IMR-90 (cell line): ENCODE data around the gene HENMT1. TPM values are rescaled to one million over a fixed set of nuclear protein-coding genes. Genes with fewer than 3 reads are reported as not detected.
A peak's percentile ranks its signal among the peaks of the same experiment; 100 is the strongest.

Experiments used
- ATAC-seq: fragments of 200-7000 bp; cut with Tn5 transposase; 2 replicates; pipeline ENCODE4 v1.9.1; 2020; ENCODE audit warnings: low read depth, mild to moderate bottlenecking, moderate library complexity
- BruUV-seq: library from RNA; stranded (reverse); fragments of 400-500 nt; replicated peaks from 2 replicates; lab custom pipeline; 2021; lab: Mats Ljungman, UMichigan
- CTCF ChIA-PET: fragments of 300-600 bp; formaldehyde crosslinking; extraction: SDS; loops from one replicate; lab custom pipeline; 2021; ENCODE audit warnings: antibody characterized with exemption; lab: Yijun Ruan, JAX
- POLR2A ChIA-PET: fragments of 300-600 bp; sonication (Branson Sonifier 250); formaldehyde crosslinking; loops from one replicate; lab custom pipeline; 2022; ENCODE audit warnings: antibody characterized with exemption; ENCODE audit not compliant: unreplicated experiment; lab: Charles Lee
- DNase-seq: peaks from one replicate; pipeline ENCODE4 v3.0.0; 2013
- H2AFZ ChIP-seq: replicated peaks from 2 replicates; pipeline ENCODE3; 2013; ENCODE audit warnings: low read length, mild to moderate bottlenecking; ENCODE audit not compliant: poor library complexity
- H2AK5ac ChIP-seq: 2 replicates; pipeline ENCODE4 v1.6.1; 2013; ENCODE audit warnings: low read depth, low read length, inconsistent platforms
- H2AK9ac ChIP-seq: replicated peaks from 2 replicates; pipeline ENCODE3; 2013; ENCODE audit warnings: mild to moderate bottlenecking, low read depth, low read length, moderate library complexity; ENCODE audit not compliant: poor library complexity
- H2BK120ac ChIP-seq: 2 replicates; pipeline ENCODE4 v1.6.1; 2013; ENCODE audit warnings: low read depth, low read length, inconsistent platforms
- H2BK15ac ChIP-seq: 3 replicates; pipeline ENCODE4 v1.6.1; 2013; ENCODE audit warnings: low read depth, low read length, inconsistent platforms
- H2BK20ac ChIP-seq: 2 replicates; pipeline ENCODE4 v1.6.1; 2013; ENCODE audit warnings: low read depth, mild to moderate bottlenecking, inconsistent platforms, low read length, moderate library complexity
- H2BK5ac ChIP-seq: 2 replicates; pipeline ENCODE4 v1.6.1; 2013; ENCODE audit warnings: mild to moderate bottlenecking, low read depth, low read length, inconsistent platforms; ENCODE audit not compliant: poor library complexity, severe bottlenecking
- H3K14ac ChIP-seq: replicated peaks from 2 replicates; pipeline ENCODE4 v1.6.1; 2013; ENCODE audit warnings: low read depth, low read length, inconsistent platforms
- H3K18ac ChIP-seq: 2 replicates; pipeline ENCODE4 v1.6.1; 2013; ENCODE audit warnings: low read depth, low read length, control low read depth
- H3K23ac ChIP-seq: 2 replicates; pipeline ENCODE4 v1.6.1; 2013; ENCODE audit warnings: low read depth, low read length, inconsistent platforms
- H3K27ac ChIP-seq: 2 replicates; pipeline ENCODE4 v1.5.1; 2013; ENCODE audit warnings: mild to moderate bottlenecking, control low read depth, low read length; ENCODE audit not compliant: insufficient read depth
- H3K27me3 ChIP-seq: 2 replicates; pipeline ENCODE4 v1.6.1; 2013; ENCODE audit warnings: low read length; ENCODE audit not compliant: control insufficient read depth, insufficient read depth
- H3K36me3 ChIP-seq: 2 replicates; pipeline ENCODE4 v1.6.1; 2013; ENCODE audit warnings: low read length, mixed read lengths; ENCODE audit not compliant: control insufficient read depth, insufficient read depth
- H3K4ac ChIP-seq: 2 replicates; pipeline ENCODE4 v1.6.1; 2013; ENCODE audit warnings: low read depth, low read length, inconsistent platforms
- H3K4me1 ChIP-seq: 2 replicates; pipeline ENCODE4 v1.6.1; 2013; ENCODE audit warnings: low read length, mixed read lengths; ENCODE audit not compliant: control insufficient read depth, insufficient read depth
- H3K4me2 ChIP-seq: 2 replicates; pipeline ENCODE4 v1.6.1; 2013; ENCODE audit warnings: low read depth, mild to moderate bottlenecking, control low read depth, low read length, moderate library complexity
- H3K4me3 ChIP-seq: 2 replicates; pipeline ENCODE4 v1.5.1; 2013; ENCODE audit warnings: low read depth, mild to moderate bottlenecking, control low read depth, low read length, moderate library complexity; ENCODE audit not compliant: insufficient read depth
- H3K56ac ChIP-seq: 2 replicates; pipeline ENCODE4 v1.6.1; 2013; ENCODE audit warnings: low read length, inconsistent platforms; ENCODE audit not compliant: insufficient read depth; ENCODE audit errors: extremely low read depth
- H3K79me1 ChIP-seq, 2 experiments: 2 replicates each; pipeline ENCODE4 v1.6.1; 2013; ENCODE audit warnings: low read length in 2 of 2, inconsistent platforms in 1 of 2, low read depth in 1 of 2
- H3K9ac ChIP-seq: 2 replicates; pipeline ENCODE4 v1.6.1; 2013; ENCODE audit warnings: low read depth, low read length, control low read depth
- H3K9me1 ChIP-seq: 2 replicates; pipeline ENCODE4 v1.6.1; 2013; ENCODE audit warnings: low read length, inconsistent platforms; ENCODE audit not compliant: insufficient read depth
- H3K9me3 ChIP-seq: 2 replicates; pipeline ENCODE4 v1.6.1; 2013; ENCODE audit warnings: low read length; ENCODE audit not compliant: control insufficient read depth, insufficient read depth
- H4K20me1 ChIP-seq: 2 replicates; pipeline ENCODE4 v1.6.1; 2013; ENCODE audit warnings: low read length, inconsistent platforms; ENCODE audit not compliant: insufficient read depth
- H4K5ac ChIP-seq: 2 replicates; pipeline ENCODE4 v1.6.1; 2013; ENCODE audit warnings: mild to moderate bottlenecking, low read depth, low read length, control low read depth
- H4K8ac ChIP-seq, 2 experiments: 2 replicates each; pipeline ENCODE4 v1.6.1; 2013; ENCODE audit warnings: low read depth in 2 of 2, low read length in 2 of 2, control low read depth in 1 of 2, inconsistent platforms in 1 of 2
- H4K91ac ChIP-seq: 2 replicates; pipeline ENCODE4 v1.6.1; 2013; ENCODE audit warnings: low read depth, low read length, inconsistent platforms; ENCODE audit not compliant: insufficient read depth
- BHLHE40 ChIP-seq: fragments of 150-350 bp; IDR thresholded peaks from 2 replicates; pipeline ENCODE4 v1.6.1; 2016; ENCODE audit warnings: mild to moderate bottlenecking, low read depth, low read length
- MAFK ChIP-seq: IDR thresholded peaks from 2 replicates; pipeline ENCODE4 v1.6.1; 2012; ENCODE audit warnings: low read depth, low read length, improper control_type of control experiment
- MAZ ChIP-seq: IDR thresholded peaks from 2 replicates; pipeline ENCODE4 v1.6.1; 2012; ENCODE audit warnings: low read depth, mild to moderate bottlenecking, low read length, improper control_type of control experiment, moderate library complexity, borderline replicate concordance
- MXI1 ChIP-seq: IDR thresholded peaks from 2 replicates; pipeline ENCODE4 v1.6.1; 2012; ENCODE audit warnings: low read depth, mild to moderate bottlenecking, low read length, moderate library complexity, borderline replicate concordance
- NFE2L2 ChIP-seq: fragments of 150-350 bp; IDR thresholded peaks from 2 replicates; pipeline ENCODE4 v1.6.1; 2016; ENCODE audit warnings: low read depth, mild to moderate bottlenecking, low read length
- POLR2A ChIP-seq: IDR thresholded peaks from 2 replicates; pipeline ENCODE4 v1.6.1; 2012; ENCODE audit warnings: mild to moderate bottlenecking, low read depth, low read length
- RFX5 ChIP-seq: IDR thresholded peaks from 2 replicates; pipeline ENCODE4 v1.8.0; 2012; ENCODE audit warnings: low read depth, mild to moderate bottlenecking, low read length, moderate library complexity
- WGBS, 2 experiments: methylation state at CpG; one replicate each; pipeline versions ENCODE4 v1.1.5 to v1.1.7; 2013; ENCODE audit warnings: missing lambda C conversion rate in 2 of 2; ENCODE audit not compliant: insufficient read length in 1 of 2; ENCODE audit errors: extremely low coverage in 2 of 2; 5-methylcytosine and 5-hydroxymethylcytosine counted together
- dilution Hi-C: fragments of 300-500 bp; cut with HindIII; formaldehyde crosslinking; loops from one replicate; pipeline ENCODE4 v1.14.3; 2018; ENCODE audit warnings: low sequenced_read_pairs; ENCODE audit not compliant: unreplicated experiment
- in situ Hi-C: fragments of 300-500 bp; cut with MboI; formaldehyde crosslinking; loops from 3 replicates; pipeline ENCODE4 v1.14.3; 2019; ENCODE audit warnings: low sequenced_read_pairs, inconsistent platforms, mixed read lengths
- intact Hi-C: fragments of 100-400 bp; cut with micrococcal nuclease; formaldehyde crosslinking; loops from 2 replicates; pipeline ENCODE4 v1.10.0; 2022
- polyA plus RNA-seq, 3 experiments: library from polyadenylated mRNA; depleted of rRNA; stranded (reverse); fragments of >200 nt; gene quantifications; 2 replicates each; pipeline ENCODE4 v1.2.3, GENCODE V29; 2012; ENCODE audit warnings: low replicate concordance in 1 of 3
- total RNA-seq: library from RNA; depleted of rRNA; stranded (reverse); fragments of >200 nt; gene quantifications from 2 replicates; pipeline ENCODE4 v1.2.3, GENCODE V29; 2012
- TF ChIP-seq, protein P1 (sequence below): fragments of 150-350 bp; IDR thresholded peaks from 2 replicates; pipeline ENCODE4 v1.6.1; 2016; ENCODE audit warnings: low read depth, mild to moderate bottlenecking, low read length, moderate library complexity, borderline replicate concordance
- TF ChIP-seq, protein P2 (sequence below): conservative IDR thresholded peaks from 2 replicates; pipeline ENCODE4 v1.5.1; 2012; ENCODE audit warnings: mild to moderate bottlenecking, low read depth, low read length, improper control_type of control experiment
- TF ChIP-seq, protein P3 (sequence below): fragments of 150-350 bp; IDR thresholded peaks from 2 replicates; pipeline ENCODE4 v1.6.1; 2017; ENCODE audit warnings: mild to moderate bottlenecking, antibody characterized with exemption, low read length, low read depth

HENMT1 gene
- total and polyA plus RNA-seq, 2 of the 4 experiments (the other 2 are of a cell fraction) = 0.54 to 0.67 TPM

DNA sequence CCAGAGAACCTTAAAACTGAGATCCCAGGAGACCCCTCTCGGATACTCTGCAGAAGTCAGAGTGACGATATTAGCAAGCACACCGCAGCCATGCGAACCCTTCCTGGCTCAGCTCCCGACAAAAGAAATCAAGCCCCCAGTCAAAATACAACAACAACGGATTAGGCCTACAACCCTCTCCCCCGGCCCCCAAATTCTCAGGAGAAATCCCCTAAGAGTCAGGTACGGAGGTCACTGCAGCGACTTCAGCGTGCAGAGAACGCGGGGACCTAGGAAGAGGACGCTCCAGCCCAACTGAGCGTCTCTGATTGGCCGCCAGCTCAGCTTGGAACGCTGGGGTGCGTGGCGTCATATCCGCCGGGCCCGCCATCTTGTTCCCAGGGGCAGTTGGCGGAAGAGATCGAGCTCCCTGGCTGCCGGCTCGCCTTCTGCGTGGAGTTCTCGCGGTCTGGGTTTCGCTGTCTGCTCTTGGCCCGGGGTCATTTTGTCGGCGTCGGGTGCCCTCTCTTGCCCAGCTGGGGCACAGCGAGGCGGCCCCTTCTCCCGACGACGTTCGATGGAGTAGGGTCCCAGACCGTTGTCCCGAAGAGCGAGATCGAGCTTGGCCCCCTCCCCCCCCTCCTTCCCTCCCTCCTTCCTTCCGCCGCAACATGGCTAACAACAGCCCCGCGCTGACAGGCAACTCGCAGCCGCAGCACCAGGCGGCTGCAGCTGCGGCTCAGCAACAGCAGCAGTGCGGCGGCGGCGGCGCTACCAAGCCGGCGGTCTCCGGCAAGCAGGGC is 31.2 kb upstream of the HENMT1 start, which contains the start of gene PRPF38B:
Gene PRPF38B, plus strand, starts transcription at position 369 of the 782 bp plus-strand sequence. Its CDS starts 282 bp downstream, at position 651.
- no peak within 1 kb of the TSS for H2BK15ac ChIP-seq
- peak within 1 kb of the TSS; percentile 97 for H3K27ac ChIP-seq
- dilution Hi-C loops (no loop called here), in situ Hi-C loops (loop anchor here (5.0 to 10.0 kb wide), 2 partner anchors 55 to 203 kb away; partner anchors contain the start of gene STXBP3), intact Hi-C loops (loop anchor here (1.0 to 10.0 kb wide), 3 partner anchors 54 to 206 kb away; partner anchors contain the start of gene STXBP3)
- ATAC-seq (peak; percentile 97), DNase-seq (peak; percentile 87)
- H4K91ac ChIP-seq = peak within 1 kb of the TSS; percentile 92
- H3K4ac ChIP-seq = peak within 1 kb of the TSS; percentile 95
- TSS peak; percentile 47 for BruUV-seq
- no peak within 1 kb of the TSS for H2BK20ac ChIP-seq
- no peaks in the 10 kb centered on the region for H3K27me3 ChIP-seq
- H2BK5ac ChIP-seq = peak within 1 kb of the TSS; percentile 96
- H2BK120ac ChIP-seq = peak within 1 kb of the TSS; percentile 79
- peak within 1 kb of the TSS; percentile 95 for H3K14ac ChIP-seq
- H3K9ac ChIP-seq = peak within 1 kb of the TSS; percentile 91
- peak within 1 kb of the TSS; percentile 79 for H3K18ac ChIP-seq
- ChIA-PET POLR2A (interaction anchor here (0.5 to 1.1 kb wide), 5 partner anchors 30 to 408 kb away, joined by 3 to 4 read pairs (median 4); no protein-coding TSS in a partner anchor), CTCF (interaction anchor here (0.7 to 2.0 kb wide), 5 partner anchors 16 to 204 kb away, joined by 3 to 6 read pairs (median 3); partner anchors contain the start of gene EEIG2)
- H3K79me1 ChIP-seq = peaks cover 10 to 20% of the 10 kb centered on the region in 2 experiments; a peak in 3 of 4 replicates
- TF ChIP-seq, protein P1, sequence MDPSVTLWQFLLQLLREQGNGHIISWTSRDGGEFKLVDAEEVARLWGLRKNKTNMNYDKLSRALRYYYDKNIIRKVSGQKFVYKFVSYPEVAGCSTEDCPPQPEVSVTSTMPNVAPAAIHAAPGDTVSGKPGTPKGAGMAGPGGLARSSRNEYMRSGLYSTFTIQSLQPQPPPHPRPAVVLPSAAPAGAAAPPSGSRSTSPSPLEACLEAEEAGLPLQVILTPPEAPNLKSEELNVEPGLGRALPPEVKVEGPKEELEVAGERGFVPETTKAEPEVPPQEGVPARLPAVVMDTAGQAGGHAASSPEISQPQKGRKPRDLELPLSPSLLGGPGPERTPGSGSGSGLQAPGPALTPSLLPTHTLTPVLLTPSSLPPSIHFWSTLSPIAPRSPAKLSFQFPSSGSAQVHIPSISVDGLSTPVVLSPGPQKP = no peak
- TF ChIP-seq NFE2L2 (no peak), MXI1 (0 out of 2 replicates have a peak, but pooled peaks have one; percentile 18), POLR2A (peak; percentile 97), RFX5 (0 out of 2 replicates have a peak, but pooled peaks have one; percentile 28), BHLHE40 (no peak), MAZ (peak; percentile 71), MAFK (no peak)
- TF ChIP-seq, protein P2, sequence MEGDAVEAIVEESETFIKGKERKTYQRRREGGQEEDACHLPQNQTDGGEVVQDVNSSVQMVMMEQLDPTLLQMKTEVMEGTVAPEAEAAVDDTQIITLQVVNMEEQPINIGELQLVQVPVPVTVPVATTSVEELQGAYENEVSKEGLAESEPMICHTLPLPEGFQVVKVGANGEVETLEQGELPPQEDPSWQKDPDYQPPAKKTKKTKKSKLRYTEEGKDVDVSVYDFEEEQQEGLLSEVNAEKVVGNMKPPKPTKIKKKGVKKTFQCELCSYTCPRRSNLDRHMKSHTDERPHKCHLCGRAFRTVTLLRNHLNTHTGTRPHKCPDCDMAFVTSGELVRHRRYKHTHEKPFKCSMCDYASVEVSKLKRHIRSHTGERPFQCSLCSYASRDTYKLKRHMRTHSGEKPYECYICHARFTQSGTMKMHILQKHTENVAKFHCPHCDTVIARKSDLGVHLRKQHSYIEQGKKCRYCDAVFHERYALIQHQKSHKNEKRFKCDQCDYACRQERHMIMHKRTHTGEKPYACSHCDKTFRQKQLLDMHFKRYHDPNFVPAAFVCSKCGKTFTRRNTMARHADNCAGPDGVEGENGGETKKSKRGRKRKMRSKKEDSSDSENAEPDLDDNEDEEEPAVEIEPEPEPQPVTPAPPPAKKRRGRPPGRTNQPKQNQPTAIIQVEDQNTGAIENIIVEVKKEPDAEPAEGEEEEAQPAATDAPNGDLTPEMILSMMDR = no peak
- TF ChIP-seq, protein P3, sequence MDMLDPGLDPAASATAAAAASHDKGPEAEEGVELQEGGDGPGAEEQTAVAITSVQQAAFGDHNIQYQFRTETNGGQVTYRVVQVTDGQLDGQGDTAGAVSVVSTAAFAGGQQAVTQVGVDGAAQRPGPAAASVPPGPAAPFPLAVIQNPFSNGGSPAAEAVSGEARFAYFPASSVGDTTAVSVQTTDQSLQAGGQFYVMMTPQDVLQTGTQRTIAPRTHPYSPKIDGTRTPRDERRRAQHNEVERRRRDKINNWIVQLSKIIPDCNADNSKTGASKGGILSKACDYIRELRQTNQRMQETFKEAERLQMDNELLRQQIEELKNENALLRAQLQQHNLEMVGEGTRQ = no peak
- H4K5ac ChIP-seq = peak within 1 kb of the TSS; percentile 84
- peak within 1 kb of the TSS; percentile 83 for H3K56ac ChIP-seq
- H3K36me3 ChIP-seq = peaks cover 8% of the 10 kb centered on the region
- no peaks in the 10 kb centered on the region for H3K4me1 ChIP-seq
- H3K23ac ChIP-seq = peak within 1 kb of the TSS; percentile 90
- H3K9me3 ChIP-seq = no peaks in the 10 kb centered on the region
- peak within 1 kb of the TSS; percentile 97 for H2AK9ac ChIP-seq
- peak within 1 kb of the TSS; percentile 99 for H2AFZ ChIP-seq
- peak within 1 kb of the TSS; percentile 88 for H2AK5ac ChIP-seq
- peak within 1 kb of the TSS; percentile 91 for H3K4me2 ChIP-seq
- H3K4me3 ChIP-seq = peak within 1 kb of the TSS; percentile 84
- peaks cover 28% of the 10 kb centered on the region for H4K20me1 ChIP-seq
- no peaks in the 10 kb centered on the region for H3K9me1 ChIP-seq
- 2% methylated on average over 28 of the region's 59 CpGs; no CpG with 5 or more reads in 1 of the 2 experiments for WGBS, 2 experiments
- peak within 1 kb of the TSS; percentile 62 to 98 for H4K8ac ChIP-seq
